Gastrocnemius medialis (tissue), 4 donors: ENCODE results near the gene COBL. TPM values are rescaled to one million over a fixed set of nuclear protein-coding genes. Genes with fewer than 3 reads are reported as not detected.

Source experiments
- ATAC-seq, 2 donors: fragments of 150-250 bp; one replicate each; pipeline ENCODE4 v1.9.1; 2016
- DNase-seq, 2 donors: peaks; one replicate each; pipeline ENCODE4 v3.0.0-alpha.2; 2019
- H3K27ac ChIP-seq, 4 donors: fragments of 200-600 bp; sonication (generic); 1 replicate in 1 of 4; 2 replicates in 3 of 4; pipeline ENCODE4 v1.5.1; 2016 to 2018; ENCODE audit warnings: mild to moderate bottlenecking in 2 of 4, moderate library complexity in 1 of 4
- H3K27me3 ChIP-seq, 3 donors: fragments of 200-600 bp; sonication (generic) in 2 of 3; 1 replicate in 1 of 3; 2 replicates in 2 of 3; pipeline versions ENCODE4 v1.5.1 to v1.6.0; 2016 to 2019; ENCODE audit warnings: mild to moderate bottlenecking in 1 of 3, moderate library complexity in 1 of 3
- H3K36me3 ChIP-seq, 2 donors: fragments of 200-600 bp; sonication (generic) in 1 of 2; one replicate each; pipeline ENCODE4 v1.5.1; 2017 to 2018
- H3K4me1 ChIP-seq, 2 donors: fragments of 200-600 bp; sonication (generic) in 1 of 2; one replicate each; pipeline ENCODE4 v1.5.1; 2016 to 2017; ENCODE audit warnings: mild to moderate bottlenecking in 2 of 2
- H3K4me3 ChIP-seq, 4 donors: fragments of 200-600 bp; sonication (generic) in 3 of 4; 1 replicate in 1 of 4; 2 replicates in 3 of 4; pipeline ENCODE4 v1.5.1; 2016 to 2019; ENCODE audit warnings: mild to moderate bottlenecking in 2 of 4
- H3K9me3 ChIP-seq, 3 donors: fragments of 200-600 bp; sonication (generic) in 2 of 3; 1 replicate in 1 of 3; 2 replicates in 2 of 3; pipeline ENCODE4 v1.5.1; 2016 to 2019
- POLR2A ChIP-seq, 2 donors: fragments of 450-650 bp; IDR thresholded peaks; one replicate each; pipeline ENCODE4 v1.6.1; 2017; ENCODE audit warnings: antibody characterized with exemption in 2 of 2, mild to moderate bottlenecking in 2 of 2, moderate library complexity in 2 of 2
- in situ Hi-C, 4 donors: fragments of 200-750 bp; cut with MboI; loops; one replicate each; pipeline versions ENCODE4 v1.15.0 to v1.8.0; 2017; ENCODE audit warnings: low sequenced_read_pairs in 4 of 4
- intact Hi-C: fragments of 100-400 bp; cut with DNase I; formaldehyde crosslinking; loops from one replicate; pipeline ENCODE4 v1.15.1; 2023; ENCODE audit warnings: low total_unique reads
- total RNA-seq, 4 donors: library from RNA; depleted of rRNA; stranded (reverse); fragments of >200 nt; gene quantifications; one replicate each; pipeline versions ENCODE4 v1.1.0 to v1.2.3, GENCODE V29; 2016
- TF ChIP-seq, protein P1 (sequence below), 5 experiments: fragments of 450-650 bp in 3 of 5; fragments of 200-600 bp in 2 of 5; sonication (generic) in 2 of 5; IDR thresholded peaks in 4 of 5; conservative IDR thresholded peaks in 1 of 5; 1 replicate in 4 of 5; 2 replicates in 1 of 5; pipeline ENCODE4 v1.5.1; 2016 to 2019; ENCODE audit warnings: antibody characterized with exemption in 5 of 5, mild to moderate bottlenecking in 3 of 5, moderate library complexity in 3 of 5

COBL gene
- total RNA-seq, 4 donors from 2014 or later: 82.1 to 170 (median 124) TPM

DNA sequence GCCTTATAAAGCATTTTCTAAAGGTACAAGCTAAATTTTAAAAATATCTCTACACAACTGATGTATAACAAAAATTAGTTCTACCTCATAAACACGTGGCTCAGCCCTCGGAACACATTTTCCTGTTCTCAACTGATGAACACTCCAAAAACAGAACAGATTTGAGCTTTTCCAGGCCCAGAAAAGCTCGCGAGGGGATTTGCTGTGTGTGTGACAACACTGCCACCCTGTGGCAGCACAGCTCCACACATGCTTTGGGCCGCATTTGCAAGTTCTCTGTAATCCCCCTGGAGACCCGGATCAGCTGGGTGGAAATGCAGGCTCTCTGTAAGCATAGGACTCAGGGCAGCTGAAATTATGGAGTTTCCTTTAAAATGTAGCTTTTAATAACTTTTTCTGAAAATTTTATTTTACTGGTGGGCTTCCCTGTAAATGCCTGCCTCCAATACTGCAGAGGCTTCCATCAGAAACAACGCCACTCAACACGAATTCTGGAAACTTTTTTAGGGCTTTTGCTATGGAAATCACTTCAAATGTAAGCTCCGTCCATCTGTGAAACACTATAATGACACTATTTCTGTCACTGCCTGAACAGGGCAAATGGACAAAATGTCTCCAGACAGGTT, 155.5 kb downstream of the COBL start:
- Histone ChIP-seq H3K27me3 (no peaks in the 10 kb centered on the region), H3K9me3 (no peaks in the 10 kb centered on the region), H3K36me3 (no peaks in the 10 kb centered on the region), H3K27ac (no peak overlapping the region), H3K4me3 (no peak overlapping the region), H3K4me1 (peaks cover 0 to 6% of the 10 kb centered on the region in 2 donors)
- DNase-seq: peak in 1 of 2 donors; percentile 41
- intact Hi-C loops (loop anchor here (5.0 to 10.0 kb wide), 3 partner anchors 379 to 954 kb away; partner anchors contain the start of gene GRB10), in situ Hi-C loops (loop anchor here (5.0 to 25.0 kb wide), 7 partner anchors 196 to 1024 kb away; partner anchors contain the start of gene FIGNL1 (in 1 of the 4))
- TF ChIP-seq, protein P1, sequence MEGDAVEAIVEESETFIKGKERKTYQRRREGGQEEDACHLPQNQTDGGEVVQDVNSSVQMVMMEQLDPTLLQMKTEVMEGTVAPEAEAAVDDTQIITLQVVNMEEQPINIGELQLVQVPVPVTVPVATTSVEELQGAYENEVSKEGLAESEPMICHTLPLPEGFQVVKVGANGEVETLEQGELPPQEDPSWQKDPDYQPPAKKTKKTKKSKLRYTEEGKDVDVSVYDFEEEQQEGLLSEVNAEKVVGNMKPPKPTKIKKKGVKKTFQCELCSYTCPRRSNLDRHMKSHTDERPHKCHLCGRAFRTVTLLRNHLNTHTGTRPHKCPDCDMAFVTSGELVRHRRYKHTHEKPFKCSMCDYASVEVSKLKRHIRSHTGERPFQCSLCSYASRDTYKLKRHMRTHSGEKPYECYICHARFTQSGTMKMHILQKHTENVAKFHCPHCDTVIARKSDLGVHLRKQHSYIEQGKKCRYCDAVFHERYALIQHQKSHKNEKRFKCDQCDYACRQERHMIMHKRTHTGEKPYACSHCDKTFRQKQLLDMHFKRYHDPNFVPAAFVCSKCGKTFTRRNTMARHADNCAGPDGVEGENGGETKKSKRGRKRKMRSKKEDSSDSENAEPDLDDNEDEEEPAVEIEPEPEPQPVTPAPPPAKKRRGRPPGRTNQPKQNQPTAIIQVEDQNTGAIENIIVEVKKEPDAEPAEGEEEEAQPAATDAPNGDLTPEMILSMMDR (IDR thresholded peaks at IDR 0.05 in 4 of 5, conservative IDR thresholded peaks at IDR 0.05 in 1 of 5): peak; percentile 87 to 97 (median 93)
- no peak for TF ChIP-seq POLR2A (IDR thresholded peaks at IDR 0.05)
- ATAC-seq: peak; percentile 59 to 66

DNA sequence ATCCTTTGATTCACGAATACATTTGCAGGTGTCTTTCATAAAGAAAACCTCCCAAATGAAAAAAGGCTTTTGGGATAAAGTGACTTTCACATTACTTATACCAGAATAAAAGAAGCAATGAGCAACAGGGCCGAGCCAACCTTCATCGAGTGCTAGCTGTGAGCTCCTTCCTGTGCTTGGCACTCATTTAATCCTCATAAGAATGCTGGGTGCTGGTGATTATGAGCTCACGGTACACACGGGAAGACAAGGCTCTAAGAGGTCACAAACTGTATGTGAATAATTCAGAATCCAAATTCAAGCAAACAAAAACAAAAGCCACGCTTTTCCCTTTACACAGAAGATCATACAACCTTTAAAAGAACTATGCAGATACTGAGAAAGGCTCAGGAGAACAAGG, 156.2 kb downstream of the COBL start:
- no peaks in the 10 kb centered on the region for H3K36me3 ChIP-seq
- H3K27me3 ChIP-seq: no peaks in the 10 kb centered on the region
- DNase-seq (no peak), ATAC-seq (no peak)
- intact Hi-C loops (loop anchor here (5.0 to 10.0 kb wide), 3 partner anchors 378 to 953 kb away; partner anchors contain the start of gene GRB10), in situ Hi-C loops (loop anchor here (5.0 to 25.0 kb wide), 7 partner anchors 197 to 1023 kb away; partner anchors contain the start of gene FIGNL1 (in 1 of the 4))
- no peak overlapping the region for H3K27ac ChIP-seq
- peaks cover 0 to 6% of the 10 kb centered on the region in 2 donors for H3K4me1 ChIP-seq
- no peak for TF ChIP-seq POLR2A (IDR thresholded peaks at IDR 0.05)
- TF ChIP-seq, protein P1 (IDR thresholded peaks at IDR 0.05 in 4 of 5, conservative IDR thresholded peaks at IDR 0.05 in 1 of 5): no peak
- no peak overlapping the region for H3K4me3 ChIP-seq
- no peaks in the 10 kb centered on the region for H3K9me3 ChIP-seq

DNA sequence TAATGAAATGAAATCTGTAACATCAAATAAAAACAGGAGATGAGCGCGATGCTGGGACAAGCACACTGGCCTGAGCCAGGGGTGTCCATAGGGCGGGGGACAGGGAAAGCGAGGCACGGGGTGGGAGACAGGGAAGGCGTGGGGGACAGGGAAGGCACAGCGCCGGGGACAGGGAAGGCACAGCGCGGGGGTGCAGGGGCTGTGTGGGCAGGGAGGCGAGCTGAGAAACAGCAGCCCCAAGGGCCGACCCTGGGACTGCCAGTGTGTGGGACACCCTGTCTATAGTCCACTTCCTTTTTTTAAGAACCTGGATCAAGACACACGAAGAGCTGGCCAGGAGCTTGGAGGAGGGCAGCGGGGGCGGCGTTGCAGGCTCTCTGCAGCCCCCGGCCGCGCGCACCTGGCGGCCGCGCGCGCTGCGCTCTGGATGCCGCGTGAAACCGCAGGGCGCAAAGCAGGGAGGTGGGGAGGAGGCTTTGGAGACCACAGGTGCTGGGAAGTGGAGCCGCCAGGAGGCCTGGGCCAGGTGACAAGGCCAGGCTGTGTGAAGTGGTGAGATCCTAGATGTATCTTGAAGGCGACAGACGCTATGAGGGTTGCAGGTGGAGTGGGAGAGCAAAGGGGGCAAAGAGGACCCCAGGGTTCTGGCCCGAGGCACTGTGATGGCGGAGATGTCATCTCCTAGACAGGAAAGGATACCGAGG, 157.7 kb downstream of the COBL start:
- H3K4me1 ChIP-seq: peaks cover 0 to 6% of the 10 kb centered on the region in 2 donors
- no peak overlapping the region for H3K4me3 ChIP-seq
- DNase-seq (no peak), ATAC-seq (no peak)
- intact Hi-C loops: no loop called here
- TF ChIP-seq, protein P1 (IDR thresholded peaks at IDR 0.05 in 4 of 5, conservative IDR thresholded peaks at IDR 0.05 in 1 of 5): no peak
- no peak for TF ChIP-seq POLR2A (IDR thresholded peaks at IDR 0.05)
- in situ Hi-C loops: loop anchor here in 3 of 4 donors (10.0 to 25.0 kb wide), 3 partner anchors 697 to 1022 kb away; partner anchors contain the start of gene FIGNL1 (in 1 of the 3)
- no peak overlapping the region for H3K27ac ChIP-seq
- H3K27me3 ChIP-seq: no peaks in the 10 kb centered on the region
- H3K36me3 ChIP-seq: no peaks in the 10 kb centered on the region
- no peaks in the 10 kb centered on the region for H3K9me3 ChIP-seq

DNA sequence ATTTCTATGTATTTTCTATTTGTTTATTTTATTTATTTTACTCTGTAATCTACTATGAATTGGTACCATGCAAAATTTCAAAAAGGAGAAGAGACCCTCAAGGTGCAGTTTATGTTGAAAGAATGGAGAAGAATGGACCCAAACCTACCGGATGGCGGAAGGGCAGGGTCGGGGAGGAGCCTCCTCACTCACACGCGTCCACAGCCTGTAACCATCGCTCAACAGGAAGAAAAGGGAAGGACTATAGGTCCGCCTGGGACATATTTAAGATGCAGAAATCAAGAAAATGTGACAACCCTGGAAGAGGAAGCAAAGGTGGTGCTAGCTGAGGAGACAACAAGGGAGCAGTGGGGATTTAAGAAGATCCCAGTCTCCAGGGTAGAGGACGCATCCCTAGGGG, 158.4 kb downstream of the COBL start:
- no peaks in the 10 kb centered on the region for H3K36me3 ChIP-seq
- intact Hi-C loops: no loop called here
- H3K27ac ChIP-seq: no peak overlapping the region
- no peaks in the 10 kb centered on the region for H3K9me3 ChIP-seq
- DNase-seq (no peak), ATAC-seq (no peak)
- no peaks in the 10 kb centered on the region for H3K27me3 ChIP-seq
- in situ Hi-C loops: loop anchor here in 3 of 4 donors (10.0 to 25.0 kb wide), 3 partner anchors 696 to 1021 kb away; partner anchors contain the start of gene FIGNL1 (in 1 of the 3)
- H3K4me1 ChIP-seq: peaks cover 0 to 6% of the 10 kb centered on the region in 2 donors
- no peak overlapping the region for H3K4me3 ChIP-seq
- no peak for TF ChIP-seq POLR2A (IDR thresholded peaks at IDR 0.05)
- TF ChIP-seq, protein P1 (IDR thresholded peaks at IDR 0.05 in 4 of 5, conservative IDR thresholded peaks at IDR 0.05 in 1 of 5): no peak
